ENCODE measurements around the gene WDR31.

- TF ChIP-seq CTCF (IDR thresholded peaks at IDR 0.05 in 8 of 11, conservative IDR thresholded peaks at IDR 0.05 in 3 of 11), result no peak
- TF ChIP-seq POLR2A (IDR thresholded peaks at IDR 0.05), result no peak
Measured at GRCh38 chr9:113356686-113357292, 16.7 kb upstream of the WDR31 start.
